HepG2 (cell line): ENCODE results near the gene PDSS2. TPM values are rescaled to one million over a fixed set of nuclear protein-coding genes. Genes with fewer than 3 reads are reported as not detected.
"Not testable (repeated sequence)": the region's sequence is repeated elsewhere in the genome, so short reads cannot be mapped to it uniquely, and the experiment has no call there.

ENCODE experiments used
- ATAC-seq: fragments of 200-7000 bp; cut with Tn5 transposase; 3 replicates; pipeline ENCODE4 v1.9.1; 2020; ENCODE audit warnings: mild to moderate bottlenecking, moderate library complexity
- BruUV-seq: library from RNA; stranded (reverse); fragments of 400-500 nt; replicated peaks from 2 replicates; lab custom pipeline; 2021; lab: Mats Ljungman, UMichigan
- CTCF ChIA-PET: fragments of 300-600 bp; formaldehyde crosslinking; extraction: SDS; loops from one replicate; lab custom pipeline; 2021; ENCODE audit warnings: low total read pairs, inconsistent platforms, low intra/inter-chr PET ratio; lab: Yijun Ruan, JAX
- POLR2A ChIA-PET: fragments of 350-600 bp; sonication (Branson Sonifier 250); formaldehyde crosslinking; loops from one replicate; lab custom pipeline; 2020; ENCODE audit warnings: antibody characterized with exemption, inconsistent platforms; lab: Yijun Ruan, JAX
- DNase-seq: peaks from one replicate; pipeline ENCODE4 v3.0.0-alpha.2; 2015; ENCODE audit warnings: low spot score
- FAIRE-seq: peaks from 3 replicates; lab custom pipeline; 2011; peaks lifted over from hg19 to GRCh38; lab: Jason Lieb, UNC
- H2AFZ ChIP-seq: one replicate; pipeline ENCODE4 v1.6.1; 2011; ENCODE audit warnings: low read length, inconsistent platforms
- H3K27ac ChIP-seq: fragments of 300-600 bp; 3 replicates; pipeline ENCODE4 v1.8.0; 2011; ENCODE audit warnings: mixed run types, mild to moderate bottlenecking, mixed read lengths, low read length, inconsistent platforms; ENCODE audit not compliant: insufficient read depth; ENCODE audit errors: extremely low read length
- H3K27me3 ChIP-seq, 2 experiments: fragments of 200-600 bp in 1 of 2; 2 replicates in 1 of 2; 3 replicates in 1 of 2; pipeline versions ENCODE4 v1.6.0 to v1.8.0; 2011; ENCODE audit warnings: low read length in 2 of 2, mild to moderate bottlenecking in 2 of 2, moderate library complexity in 2 of 2, inconsistent platforms in 1 of 2; ENCODE audit not compliant: insufficient read depth in 2 of 2, control insufficient read depth in 1 of 2
- H3K36me3 ChIP-seq, 2 experiments: fragments of 200-600 bp in 1 of 2; replicated peaks in 1 of 2; 2 replicates in 1 of 2; 3 replicates in 1 of 2; pipeline versions ENCODE4 v1.5.1 to v1.8.0; 2011; ENCODE audit warnings: low read length in 2 of 2, inconsistent platforms in 1 of 2; ENCODE audit not compliant: insufficient read depth in 2 of 2, control insufficient read depth in 1 of 2
- H3K4me1 ChIP-seq: 2 replicates; pipeline ENCODE4 v1.5.1; 2012; ENCODE audit warnings: low read length, inconsistent platforms; ENCODE audit not compliant: insufficient read depth
- H3K4me2 ChIP-seq: 2 replicates; pipeline ENCODE4 v1.6.0; 2011; ENCODE audit warnings: low read depth, low read length, inconsistent platforms
- H3K4me3 ChIP-seq, 3 experiments: fragments of 200-600 bp in 1 of 3; sonication (generic), shearing (Covaris generic) in 1 of 3; replicated peaks in 1 of 3; 2 replicates each; pipeline ENCODE4 v1.5.1; 2011 to 2016; ENCODE audit warnings: low read length in 3 of 3, inconsistent platforms in 2 of 3, low read depth in 2 of 3, mild to moderate bottlenecking in 2 of 3, control low read depth in 1 of 3, mixed read lengths in 1 of 3; ENCODE audit not compliant: insufficient read depth in 1 of 3
- H3K79me2 ChIP-seq: one replicate; pipeline ENCODE4 v1.6.1; 2011; ENCODE audit warnings: low read length, inconsistent platforms; ENCODE audit not compliant: insufficient read depth
- H3K9ac ChIP-seq: 2 replicates; pipeline ENCODE4 v1.6.0; 2011; ENCODE audit warnings: mild to moderate bottlenecking, low read depth, low read length, inconsistent platforms; ENCODE audit not compliant: insufficient read depth
- H3K9me3 ChIP-seq: 2 replicates; pipeline ENCODE4 v1.5.1; 2012; ENCODE audit warnings: mild to moderate bottlenecking, low read length
- H4K20me1 ChIP-seq: 2 replicates; pipeline ENCODE4 v1.6.0; 2011; ENCODE audit warnings: inconsistent platforms, mild to moderate bottlenecking, low read length, moderate library complexity; ENCODE audit not compliant: insufficient read depth
- EP300 ChIP-seq, 3 experiments: sonication (generic) in 1 of 3; formaldehyde crosslinking in 1 of 3; IDR thresholded peaks; 2 replicates each; pipeline versions ENCODE4 v1.5.1 to v1.6.1; 2011 to 2020; ENCODE audit warnings: low read depth in 2 of 3, low read length in 2 of 3, borderline replicate concordance in 1 of 3, improper control_type of control experiment in 1 of 3, mild to moderate bottlenecking in 1 of 3, missing genetic modification reagents in 1 of 3, moderate library complexity in 1 of 3
- GLMP ChIP-seq: sonication (generic); formaldehyde crosslinking; IDR thresholded peaks from 2 replicates; pipeline ENCODE4 v1.9.0; 2021; ENCODE audit warnings: missing genetic modification reagents, mild to moderate bottlenecking, borderline replicate concordance
- ZNF121 ChIP-seq: sonication (generic); formaldehyde crosslinking; IDR thresholded peaks from 2 replicates; pipeline ENCODE4 v1.5.0; 2020; ENCODE audit warnings: mild to moderate bottlenecking, missing genetic modification reagents
- WGBS: methylation state at CpG from one replicate; pipeline ENCODE4 v1.1.6; 2017; ENCODE audit warnings: low lambda C conversion rate; 5-methylcytosine and 5-hydroxymethylcytosine counted together
- in situ Hi-C: cut with HindIII; loops from 2 replicates; pipeline ENCODE4 v1.10.0; 2017; ENCODE audit warnings: low pct_unique_long_range_greater_than_20kb; ENCODE audit not compliant: extremely low pct_ligation_motif_present
- intact Hi-C: fragments of 100-400 bp; cut with micrococcal nuclease; formaldehyde crosslinking; loops from one replicate; pipeline ENCODE4 v1.10.0; 2022; ENCODE audit not compliant: unreplicated experiment
- polyA plus RNA-seq, 8 experiments: library from polyadenylated mRNA; depleted of rRNA in 3 of 8; stranded (reverse) in 7 of 8; unstranded in 1 of 8; fragments of >200 nt; fragmentation: Illumina TruSeq in 4 of 8; extraction: Trizol in 4 of 8; gene quantifications; 2 replicates each; pipeline versions ENCODE4 v1.2.1 to v1.2.3, GENCODE V29; 2011 to 2016; ENCODE audit warnings: low read depth in 4 of 8, missing spikeins in 1 of 8, mixed read lengths in 1 of 8; ENCODE audit not compliant: insufficient read depth in 1 of 8
- total RNA-seq, 5 experiments: library from RNA; depleted of rRNA; stranded (reverse); fragments of >200 nt; fragmentation: Illumina TruSeq; extraction: Trizol; gene quantifications; 2 replicates each; pipeline ENCODE4 v1.2.3, GENCODE V29; 2016; ENCODE audit warnings: low read depth in 1 of 5

The PDSS2 gene
- total and polyA plus RNA-seq, 2 of the 13 experiments (the other 11 are each of a cell fraction or from before 2014, with no cell fraction given) = 16.2 to 17.0 TPM

- no peak for TF ChIP-seq EP300 (IDR thresholded peaks at IDR 0.05; ENCODE audit: low read depth in 2 of 2, low read length in 2 of 2)
- TF ChIP-seq EP300 (CRISPR knock-in tag; IDR thresholded peaks at IDR 0.05; ENCODE audit: borderline replicate concordance) = no peak
- TF ChIP-seq GLMP (CRISPR knock-in tag) = no peak
- TF ChIP-seq, all 625 proteins: peak for 0
Measured at GRCh38 chr6:107140581-107140980, 318.8 kb downstream of the PDSS2 start (continued).

GRCh38 chr6:107136324-107136723 is 323.0 kb downstream of the PDSS2 start:
- POLR2A ChIA-PET, DNase-seq, H3K27ac ChIP-seq, H3K4me3 ChIP-seq, H4K20me1 ChIP-seq, H3K36me3 ChIP-seq, H3K27me3 ChIP-seq, FAIRE-seq, H2AFZ ChIP-seq, in situ Hi-C loops, H3K4me2 ChIP-seq, ATAC-seq, BruUV-seq, H3K79me2 ChIP-seq, intact Hi-C loops, CTCF ChIA-PET, H3K9me3 ChIP-seq, H3K9ac ChIP-seq: not testable (repeated sequence)
- WGBS = 39% methylated on average over 3 of the region's 3 CpGs
- TF ChIP-seq ZNF121 (CRISPR knock-in tag) = peak; percentile 22; the same call in 1 of the 2 replicates
- H3K4me1 ChIP-seq = peaks cover 16% of the 10 kb centered on the region

GRCh38 chr6:107135048-107135680 is 324.2 kb downstream of the PDSS2 start:
- WGBS = 46% methylated on average over 14 of the region's 14 CpGs
- FAIRE-seq, CTCF ChIA-PET, H3K4me3 ChIP-seq, H4K20me1 ChIP-seq, H3K27me3 ChIP-seq, POLR2A ChIA-PET, in situ Hi-C loops, DNase-seq, H2AFZ ChIP-seq, intact Hi-C loops, H3K9ac ChIP-seq, H3K79me2 ChIP-seq, BruUV-seq, ATAC-seq, H3K27ac ChIP-seq, H3K9me3 ChIP-seq, H3K36me3 ChIP-seq: not testable (repeated sequence)
- H3K4me2 ChIP-seq = 0 out of 2 replicates have a peak overlapping the region, but pooled peaks have one; percentile 18
- H3K4me1 ChIP-seq = peaks cover 24% of the 10 kb centered on the region
